ENCODE results near the gene MICU1.
A peak's percentile ranks its signal among the peaks of the same experiment; 100 is the strongest.

GRCh38 chr10:72567889-72568640, 57.8 kb downstream of the MICU1 start:
- TF ChIP-seq CTCF (IDR thresholded peaks at IDR 0.05) (peak; percentile 71), EZH2phosphoT487 (IDR thresholded peaks at IDR 0.05) (no peak), EZH2 (IDR thresholded peaks at IDR 0.05) (no peak)

Measured in neural progenitor cell (in vitro differentiated cells).